ENCODE results near the gene SMTNL2.

GRCh38 chr17:4551141-4551540 lies 33.2 kb upstream of the SMTNL2 start:
- peak; percentile 23; the same call in 1 of the 2 replicates for TF ChIP-seq CTCF (IDR thresholded peaks at IDR 0.05; ENCODE audit: low read length)
- TF ChIP-seq EZH2 (IDR thresholded peaks at IDR 0.05; ENCODE audit: borderline replicate concordance, low read length): no peak

Measured in OCI-LY1 (cell line).